ACC112 (cell line): ENCODE results near the gene CES1.
"Not testable (repeated sequence)": the region's sequence is repeated elsewhere in the genome, so short reads cannot be mapped to it uniquely, and the experiment has no call there.

ENCODE experiments used
- H2AFZ ChIP-seq: fragments of 200-600 bp; sonication (generic); one replicate; pipeline ENCODE4 v1.6.0; 2017; ENCODE audit warnings: antibody characterized with exemption, low read length; ENCODE audit not compliant: unreplicated experiment
- H3K27ac ChIP-seq: fragments of 200-600 bp; sonication (generic); 2 replicates; pipeline ENCODE4 v1.5.1; 2014; ENCODE audit warnings: low read depth, mild to moderate bottlenecking, antibody characterized with exemption, low read length, moderate library complexity
- H3K27me3 ChIP-seq: fragments of 200-600 bp; sonication (generic); 2 replicates; pipeline ENCODE4 v1.6.1; 2014; ENCODE audit warnings: mild to moderate bottlenecking, antibody characterized with exemption, low read length, moderate library complexity, mixed read lengths; ENCODE audit not compliant: insufficient read depth
- H3K36me3 ChIP-seq: fragments of 200-600 bp; sonication (generic); 2 replicates; pipeline ENCODE4 v1.6.1; 2016; ENCODE audit warnings: mild to moderate bottlenecking, antibody characterized with exemption, low read length, moderate library complexity, mixed read lengths; ENCODE audit not compliant: insufficient read depth
- H3K4me1 ChIP-seq: fragments of 200-600 bp; sonication (generic); one replicate; pipeline ENCODE4 v1.6.1; 2016; ENCODE audit warnings: low read length, mixed read lengths; ENCODE audit not compliant: insufficient read depth, unreplicated experiment, control insufficient read depth
- H3K4me3 ChIP-seq: fragments of 200-600 bp; sonication (generic); 2 replicates; pipeline ENCODE4 v1.5.1; 2014; ENCODE audit warnings: mild to moderate bottlenecking, low read depth, low read length
- H3K79me2 ChIP-seq: fragments of 200-600 bp; sonication (generic); one replicate; pipeline ENCODE4 v1.6.0; 2016; ENCODE audit warnings: low read length; ENCODE audit not compliant: control insufficient read depth, unreplicated experiment, insufficient read depth

The CES1 gene

GRCh38 chr16:55765161-55765560 is 67.7 kb downstream of the CES1 start:
- Histone ChIP-seq H3K27ac (no peak overlapping the region), H2AFZ (no peak overlapping the region), H3K79me2 (no peaks in the 10 kb centered on the region), H3K27me3 (peaks cover 8% of the 10 kb centered on the region; the same call in 1 of the 2 replicates), H3K4me1 (no peaks in the 10 kb centered on the region), H3K4me3 (no peak overlapping the region), H3K36me3 (no peaks in the 10 kb centered on the region)

- Histone ChIP-seq H3K36me3 (no peaks in the 10 kb centered on the region), H3K27me3 (peaks cover 14% of the 10 kb centered on the region; the same call in 1 of the 2 replicates), H3K4me3 (no peak overlapping the region), H3K4me1 (no peaks in the 10 kb centered on the region), H2AFZ (no peak overlapping the region), H3K27ac (no peak overlapping the region), H3K79me2 (no peaks in the 10 kb centered on the region)
Measured at GRCh38 chr16:55760310-55761001, 72.4 kb downstream of the CES1 start.

GRCh38 chr16:55759965-55760309 is 73.0 kb downstream of the CES1 start:
- not testable (repeated sequence) for H3K4me1 ChIP-seq, H2AFZ ChIP-seq, H3K79me2 ChIP-seq, H3K4me3 ChIP-seq, H3K36me3 ChIP-seq, H3K27ac ChIP-seq
- peaks cover 14% of the 10 kb centered on the region; the same call in 1 of the 2 replicates for H3K27me3 ChIP-seq

- peaks cover 14% of the 10 kb centered on the region; the same call in 1 of the 2 replicates for H3K27me3 ChIP-seq
- H3K4me1 ChIP-seq, H3K79me2 ChIP-seq, H2AFZ ChIP-seq, H3K27ac ChIP-seq, H3K36me3 ChIP-seq, H3K4me3 ChIP-seq: not testable (repeated sequence)
Measured at GRCh38 chr16:55757595-55758527, 75.0 kb downstream of the CES1 start.

GRCh38 chr16:55756963-55757362 is 75.9 kb downstream of the CES1 start:
- H3K4me3 ChIP-seq: no peak overlapping the region
- H2AFZ ChIP-seq: no peak overlapping the region
- H3K36me3 ChIP-seq: no peaks in the 10 kb centered on the region
- no peaks in the 10 kb centered on the region for H3K79me2 ChIP-seq
- H3K4me1 ChIP-seq: no peaks in the 10 kb centered on the region
- H3K27ac ChIP-seq: no peak overlapping the region
- H3K27me3 ChIP-seq: peaks cover 14% of the 10 kb centered on the region; the same call in 1 of the 2 replicates

- Histone ChIP-seq H2AFZ (no peak overlapping the region), H3K27ac (no peak overlapping the region), H3K4me3 (no peak overlapping the region)
Measured at GRCh38 chr16:55754056-55754455, 78.8 kb downstream of the CES1 start.

GRCh38 chr16:55753145-55753631 is 79.7 kb downstream of the CES1 start:
- H3K27ac ChIP-seq, H3K4me3 ChIP-seq, H2AFZ ChIP-seq, H3K36me3 ChIP-seq, H3K27me3 ChIP-seq, H3K79me2 ChIP-seq, H3K4me1 ChIP-seq: not testable (repeated sequence)

More at GRCh38 chr16:55754056-55754455, 78.8 kb downstream of the CES1 start:
- Histone ChIP-seq H3K36me3 (no peaks in the 10 kb centered on the region), H3K79me2 (no peaks in the 10 kb centered on the region), H3K4me1 (no peaks in the 10 kb centered on the region), H3K27me3 (no peaks in the 10 kb centered on the region)
